ENCODE results near the gene SMKR1. TPM values are rescaled to one million over a fixed set of nuclear protein-coding genes. Genes with fewer than 3 reads are reported as not detected.

Gene SMKR1
- polyA plus RNA-seq, 4 donors = 0.35 to 0.49 TPM; not detected in 2

GRCh38 chr7:129557686-129558481 lies 55.6 kb downstream of the SMKR1 start:
- DNase-seq (no peak), FAIRE-seq (no peak)
- no peaks in the 10 kb centered on the region for H3K36me3 ChIP-seq (ENCODE audit: control insufficient read depth in 3 of 3, insufficient read depth in 2 of 3, low read depth in 1 of 3, low read length in 3 of 3)
- WGBS, 3 donors = 61 to 73% (median 72%) methylated on average over 11 of the region's 11 CpGs
- H3K4me3 ChIP-seq (ENCODE audit: low read depth in 1 of 3, low read length in 3 of 3) = no peak overlapping the region
- H3K4me1 ChIP-seq (ENCODE audit: control insufficient read depth in 3 of 3, insufficient read depth in 2 of 3, low read depth in 1 of 3, low read length in 2 of 3) = no peaks in the 10 kb centered on the region
- no peaks in the 10 kb centered on the region for H3K9me3 ChIP-seq (ENCODE audit: control insufficient read depth in 2 of 2, insufficient read depth in 1 of 2, low read depth in 1 of 2, low read length in 1 of 2)
- H3K27me3 ChIP-seq (ENCODE audit: control insufficient read depth in 3 of 3, insufficient read depth in 3 of 3, low read length in 3 of 3) = peaks cover 0 to 4% (median 0%) of the 10 kb centered on the region in 3 donors
- H3K27ac ChIP-seq (ENCODE audit: low read depth in 1 of 3, low read length in 2 of 3) = no peak overlapping the region

GRCh38 chr7:129559564-129559963 lies 57.2 kb downstream of the SMKR1 start:
- peaks cover 0 to 3% (median 0%) of the 10 kb centered on the region in 3 donors for H3K27me3 ChIP-seq (ENCODE audit: control insufficient read depth in 3 of 3, insufficient read depth in 3 of 3, low read length in 3 of 3)
- H3K36me3 ChIP-seq (ENCODE audit: control insufficient read depth in 3 of 3, insufficient read depth in 2 of 3, low read depth in 1 of 3, low read length in 3 of 3) = no peaks in the 10 kb centered on the region
- DNase-seq (no peak), FAIRE-seq (no peak)
- H3K4me3 ChIP-seq (ENCODE audit: low read depth in 1 of 3, low read length in 3 of 3) = no peak overlapping the region
- 64 to 75% (median 67%) methylated on average over 8 of the region's 8 CpGs for WGBS, 3 donors
- H3K4me1 ChIP-seq (ENCODE audit: control insufficient read depth in 3 of 3, insufficient read depth in 2 of 3, low read depth in 1 of 3, low read length in 2 of 3) = no peaks in the 10 kb centered on the region
- no peak overlapping the region for H3K27ac ChIP-seq (ENCODE audit: low read depth in 1 of 3, low read length in 2 of 3)
- no peaks in the 10 kb centered on the region for H3K9me3 ChIP-seq (ENCODE audit: control insufficient read depth in 2 of 2, insufficient read depth in 1 of 2, low read depth in 1 of 2, low read length in 1 of 2)

GRCh38 chr7:129560831-129561230 lies 58.5 kb downstream of the SMKR1 start:
- peaks cover 0 to 3% (median 0%) of the 10 kb centered on the region in 3 donors for H3K27me3 ChIP-seq (ENCODE audit: control insufficient read depth in 3 of 3, insufficient read depth in 3 of 3, low read length in 3 of 3)
- no peaks in the 10 kb centered on the region for H3K36me3 ChIP-seq (ENCODE audit: control insufficient read depth in 3 of 3, insufficient read depth in 2 of 3, low read depth in 1 of 3, low read length in 3 of 3)
- DNase-seq (no peak), FAIRE-seq (no peak)
- no peaks in the 10 kb centered on the region for H3K4me1 ChIP-seq (ENCODE audit: control insufficient read depth in 3 of 3, insufficient read depth in 2 of 3, low read depth in 1 of 3, low read length in 2 of 3)
- 43 to 63% (median 46%) methylated on average over 5 of the region's 5 CpGs for WGBS, 3 donors
- no peak overlapping the region for H3K4me3 ChIP-seq (ENCODE audit: low read depth in 1 of 3, low read length in 3 of 3)
- no peaks in the 10 kb centered on the region for H3K9me3 ChIP-seq (ENCODE audit: control insufficient read depth in 2 of 2, insufficient read depth in 1 of 2, low read depth in 1 of 2, low read length in 1 of 2)
- no peak overlapping the region for H3K27ac ChIP-seq (ENCODE audit: low read depth in 1 of 3, low read length in 2 of 3)

GRCh38 chr7:129561677-129562359 lies 59.5 kb downstream of the SMKR1 start:
- no peak overlapping the region for H3K27ac ChIP-seq (ENCODE audit: low read depth in 1 of 3, low read length in 2 of 3)
- WGBS, 3 donors = 73 to 82% (median 73%) methylated on average over 12 of the region's 12 CpGs
- H3K4me3 ChIP-seq (ENCODE audit: low read depth in 1 of 3, low read length in 3 of 3) = no peak overlapping the region
- H3K9me3 ChIP-seq (ENCODE audit: control insufficient read depth in 2 of 2, insufficient read depth in 1 of 2, low read depth in 1 of 2, low read length in 1 of 2) = no peaks in the 10 kb centered on the region
- DNase-seq (no peak), FAIRE-seq (no peak)
- H3K4me1 ChIP-seq (ENCODE audit: control insufficient read depth in 3 of 3, insufficient read depth in 2 of 3, low read depth in 1 of 3, low read length in 2 of 3) = no peaks in the 10 kb centered on the region
- no peaks in the 10 kb centered on the region for H3K36me3 ChIP-seq (ENCODE audit: control insufficient read depth in 3 of 3, insufficient read depth in 2 of 3, low read depth in 1 of 3, low read length in 3 of 3)
- peaks cover 0 to 3% (median 0%) of the 10 kb centered on the region in 3 donors for H3K27me3 ChIP-seq (ENCODE audit: control insufficient read depth in 3 of 3, insufficient read depth in 3 of 3, low read length in 3 of 3)

Other genes with a start within 250 kb of the SMKR1 start
- 1 to 10 TPM in 1 of 4 donors, under 1 TPM in 2, not detected in 1; 0.22 to 1.3 (median 0.95) TPM for gene STRIP2, start 68.1 kb upstream of the SMKR1 start, polyA plus RNA-seq
- gene NRF1, start 109.2 kb downstream of the SMKR1 start, polyA plus RNA-seq = 10 to 100 TPM in 1 of 4 donors, 1 to 10 TPM in 3; 7.6 to 15.6 (median 9.3) TPM